ENCODE results near the gene ATXN8OS. TPM values are rescaled to one million over a fixed set of nuclear protein-coding genes. Genes with fewer than 3 reads are reported as not detected.

Gene ATXN8OS
- total RNA-seq (not detected in 2 replicates), polyA plus RNA-seq (not detected in 2 replicates), polyA minus RNA-seq (not detected in 2 replicates)
- not detected for total RNA-seq (2013)

DNA sequence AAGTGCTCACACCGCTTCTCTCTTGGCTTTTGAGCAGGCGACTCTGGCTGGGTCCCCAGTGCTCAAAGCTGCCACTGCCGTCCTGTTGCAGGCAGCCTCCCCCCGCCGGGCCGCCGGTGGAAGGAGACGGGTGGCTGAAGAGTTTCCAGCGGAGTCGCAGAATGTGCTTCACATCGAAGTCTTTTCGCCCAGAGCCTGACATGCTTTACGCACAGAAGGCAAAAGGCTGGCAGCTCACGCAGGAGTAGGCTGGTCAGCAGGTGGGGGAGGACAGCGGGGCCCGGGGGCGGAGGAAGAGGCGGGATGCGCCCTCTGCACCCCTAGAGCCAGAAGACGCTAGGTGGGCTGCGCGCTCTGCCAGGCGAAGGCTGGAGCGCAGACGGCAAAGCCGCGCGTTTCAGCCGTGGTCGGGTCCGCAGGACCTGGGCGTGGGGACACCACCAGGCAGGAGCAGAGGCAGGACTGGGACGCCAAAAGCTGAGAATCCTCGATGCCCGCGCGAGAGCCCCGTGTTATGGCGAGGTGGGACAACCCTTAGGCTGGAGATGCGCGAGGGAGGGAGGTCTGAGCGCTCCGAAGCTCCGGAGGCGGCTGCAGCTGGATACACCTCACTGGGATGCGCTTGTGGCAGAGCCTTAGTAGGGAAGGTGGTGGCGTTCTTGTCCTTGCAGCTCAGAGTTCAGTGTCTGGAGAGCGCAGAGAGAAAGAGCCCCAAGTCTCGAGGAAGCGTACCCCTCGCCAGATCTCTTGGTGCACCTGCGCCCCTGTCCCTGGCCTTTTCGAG is at the start of gene ATXN8OS:
Gene ATXN8OS (plus strand): TSS at position 329 of the 784 bp plus-strand sequence.
- Histone ChIP-seq H4K20me1 (ENCODE audit: control insufficient read depth, insufficient read depth, low read length, poor library complexity, severe bottlenecking) (no peaks in the 10 kb centered on the region), H3K27ac (ENCODE audit: low read length in 2 of 2) (no peak within 1 kb of the TSS), H3K4me1 (ENCODE audit: control insufficient read depth in 2 of 2, insufficient read depth in 2 of 2, low read length in 2 of 2) (no peaks in the 10 kb centered on the region), H3K4me2 (replicated peaks; ENCODE audit: low read depth, low read length, poor library complexity, severe bottlenecking) (no peak within 1 kb of the TSS), H3K9ac (ENCODE audit: low read length) (no peak within 1 kb of the TSS), H2AFZ (ENCODE audit: insufficient read depth, low read depth, low read length, poor library complexity, severe bottlenecking) (no peak within 1 kb of the TSS), H3K79me2 (ENCODE audit: control insufficient read depth, insufficient read depth, low read length) (no peaks in the 10 kb centered on the region), H3K36me3 (replicated peaks in 1 of 2; ENCODE audit: control extremely low read depth in 1 of 2, control insufficient read depth in 1 of 2, extremely low read depth in 1 of 2, insufficient read depth in 2 of 2, low read length in 1 of 2) (no peaks in the 10 kb centered on the region), H3K9me3 (ENCODE audit: control extremely low read depth in 1 of 3, control insufficient read depth in 2 of 3, insufficient read depth in 1 of 3, low read length in 2 of 3) (peaks cover 0 to 11% (median 0%) of the 10 kb centered on the region in 3 donors), H3K27me3 (replicated peaks in 1 of 4; ENCODE audit: control extremely low read depth in 1 of 4, control insufficient read depth in 3 of 4, insufficient read depth in 4 of 4, low read length in 3 of 4) (no peaks in the 10 kb centered on the region), H3K4me3 (ENCODE audit: control extremely low read depth in 1 of 5, extremely low read depth in 1 of 5, insufficient read depth in 1 of 5, low read depth in 2 of 5, low read length in 4 of 5) (no peak within 1 kb of the TSS)
- CTCF ChIA-PET = no interaction called here
- no peak for DNase-seq
- ATAC-seq (ENCODE audit: low read depth) = no peak
- no peak for TF ChIP-seq EZH2 (IDR thresholded peaks at IDR 0.05; ENCODE audit: borderline replicate concordance, insufficient read depth, low read depth, low read length, poor library complexity, severe bottlenecking)
- TF ChIP-seq, protein P1, sequence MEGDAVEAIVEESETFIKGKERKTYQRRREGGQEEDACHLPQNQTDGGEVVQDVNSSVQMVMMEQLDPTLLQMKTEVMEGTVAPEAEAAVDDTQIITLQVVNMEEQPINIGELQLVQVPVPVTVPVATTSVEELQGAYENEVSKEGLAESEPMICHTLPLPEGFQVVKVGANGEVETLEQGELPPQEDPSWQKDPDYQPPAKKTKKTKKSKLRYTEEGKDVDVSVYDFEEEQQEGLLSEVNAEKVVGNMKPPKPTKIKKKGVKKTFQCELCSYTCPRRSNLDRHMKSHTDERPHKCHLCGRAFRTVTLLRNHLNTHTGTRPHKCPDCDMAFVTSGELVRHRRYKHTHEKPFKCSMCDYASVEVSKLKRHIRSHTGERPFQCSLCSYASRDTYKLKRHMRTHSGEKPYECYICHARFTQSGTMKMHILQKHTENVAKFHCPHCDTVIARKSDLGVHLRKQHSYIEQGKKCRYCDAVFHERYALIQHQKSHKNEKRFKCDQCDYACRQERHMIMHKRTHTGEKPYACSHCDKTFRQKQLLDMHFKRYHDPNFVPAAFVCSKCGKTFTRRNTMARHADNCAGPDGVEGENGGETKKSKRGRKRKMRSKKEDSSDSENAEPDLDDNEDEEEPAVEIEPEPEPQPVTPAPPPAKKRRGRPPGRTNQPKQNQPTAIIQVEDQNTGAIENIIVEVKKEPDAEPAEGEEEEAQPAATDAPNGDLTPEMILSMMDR (IDR thresholded peaks at IDR 0.05) = no peak
- Mint-ChIP-seq H3K4me3 (no peak within 1 kb of the TSS), H3K4me1 (no peaks in the 10 kb centered on the region), H3K9me3 (ENCODE audit: insufficient read depth) (no peaks in the 10 kb centered on the region), H3K27me3 (no peaks in the 10 kb centered on the region), H3K27ac (no peak within 1 kb of the TSS)
- POLR2A ChIA-PET = no interaction called here
- intact Hi-C loops (cut with micrococcal nuclease) = no loop called here
- 16% methylated on average over 53 of the region's 53 CpGs for WGBS (ENCODE audit: insufficient coverage)

DNA sequence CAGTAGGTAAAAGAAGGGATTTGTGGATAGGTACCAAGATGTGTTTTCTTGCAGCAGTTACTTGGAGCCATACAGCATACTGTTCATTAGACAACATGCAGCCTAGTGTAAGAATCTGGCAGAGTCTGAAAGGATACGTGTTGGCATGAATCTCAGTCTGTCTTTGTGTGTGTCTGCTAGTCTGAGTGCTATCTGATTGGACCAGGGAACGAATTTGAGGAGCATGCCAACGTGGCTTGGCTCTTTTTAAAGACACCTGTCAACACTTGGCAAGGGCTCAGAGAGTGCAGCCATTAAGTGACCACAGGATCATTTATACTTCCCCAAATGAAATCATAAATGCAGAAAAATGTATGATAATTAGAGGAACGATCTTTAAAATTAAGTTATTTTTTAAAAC is 27.6 kb upstream of the ATXN8OS start:
- Histone ChIP-seq H3K9ac (ENCODE audit: low read length) (no peak overlapping the region), H2AFZ (ENCODE audit: insufficient read depth, low read depth, low read length, poor library complexity, severe bottlenecking) (no peak overlapping the region), H3K27ac (ENCODE audit: low read length in 2 of 2) (no peak overlapping the region), H3K9me3 (ENCODE audit: control extremely low read depth in 1 of 3, control insufficient read depth in 2 of 3, insufficient read depth in 1 of 3, low read length in 2 of 3) (peaks cover 0 to 3% (median 0%) of the 10 kb centered on the region in 3 donors), H3K4me3 (ENCODE audit: control extremely low read depth in 1 of 5, extremely low read depth in 1 of 5, insufficient read depth in 1 of 5, low read depth in 2 of 5, low read length in 4 of 5) (no peak overlapping the region), H3K27me3 (replicated peaks in 1 of 4; ENCODE audit: control extremely low read depth in 1 of 4, control insufficient read depth in 3 of 4, insufficient read depth in 4 of 4, low read length in 3 of 4) (no peaks in the 10 kb centered on the region), H3K79me2 (ENCODE audit: control insufficient read depth, insufficient read depth, low read length) (no peaks in the 10 kb centered on the region), H3K4me1 (ENCODE audit: control insufficient read depth in 2 of 2, insufficient read depth in 2 of 2, low read length in 2 of 2) (no peaks in the 10 kb centered on the region), H4K20me1 (ENCODE audit: control insufficient read depth, insufficient read depth, low read length, poor library complexity, severe bottlenecking) (no peaks in the 10 kb centered on the region), H3K4me2 (replicated peaks; ENCODE audit: low read depth, low read length, poor library complexity, severe bottlenecking) (no peak overlapping the region), H3K36me3 (replicated peaks in 1 of 2; ENCODE audit: control extremely low read depth in 1 of 2, control insufficient read depth in 1 of 2, extremely low read depth in 1 of 2, insufficient read depth in 2 of 2, low read length in 1 of 2) (no peaks in the 10 kb centered on the region)
- Mint-ChIP-seq H3K27me3 (no peaks in the 10 kb centered on the region), H3K4me3 (no peak overlapping the region), H3K4me1 (no peaks in the 10 kb centered on the region), H3K27ac (no peak overlapping the region), H3K9me3 (ENCODE audit: insufficient read depth) (peaks cover 5% of the 10 kb centered on the region)
- no peak for ATAC-seq (ENCODE audit: low read depth)
- TF ChIP-seq, protein P1 (IDR thresholded peaks at IDR 0.05) = no peak
- TF ChIP-seq EZH2 (IDR thresholded peaks at IDR 0.05; ENCODE audit: borderline replicate concordance, insufficient read depth, low read depth, low read length, poor library complexity, severe bottlenecking) = no peak
- POLR2A ChIA-PET = no interaction called here
- CTCF ChIA-PET = no interaction called here
- intact Hi-C loops (cut with micrococcal nuclease) = no loop called here
- WGBS (ENCODE audit: insufficient coverage) = 17% methylated on average over 2 of the region's 4 CpGs
- no peak for DNase-seq

Measured in B cell (primary cell).